AG10803 (cell line): ENCODE data around the gene PROC.
"Not testable (repeated sequence)": the region's sequence is repeated elsewhere in the genome, so short reads cannot be mapped to it uniquely, and the experiment has no call there.

Experiments
- DNase-seq: peaks from one replicate; pipeline ENCODE4 v3.0.0; 2010; ENCODE audit warnings: low read depth
- H3K4me3 ChIP-seq: 2 replicates; pipeline ENCODE4 v1.5.1; 2011; ENCODE audit warnings: mild to moderate bottlenecking, low read length, control low read depth
- TF ChIP-seq, protein P1 (sequence below): conservative IDR thresholded peaks from 2 replicates; pipeline ENCODE4 v1.5.1; 2011; ENCODE audit warnings: mild to moderate bottlenecking, low read length, control low read depth, inconsistent platforms

Gene PROC

DNA sequence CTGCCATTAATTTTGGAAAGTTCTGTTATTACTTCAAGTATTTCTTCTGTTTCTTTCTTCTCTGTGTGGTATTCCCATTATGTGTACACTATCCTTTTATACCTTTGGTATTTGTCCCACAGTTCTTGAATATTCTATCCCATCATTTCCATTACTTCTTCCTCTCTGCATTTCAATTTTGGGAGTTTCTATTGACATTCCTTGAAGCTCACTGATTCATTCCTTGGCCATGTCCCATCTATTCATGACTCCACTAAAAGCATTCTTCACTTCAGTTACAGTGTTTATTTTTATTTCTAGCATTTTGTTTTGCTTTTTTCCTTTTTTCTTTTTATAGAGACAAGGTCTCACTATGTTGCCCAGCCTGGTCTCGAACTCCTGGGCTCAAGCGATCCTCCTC, 30.3 kb downstream of the PROC start:
- H3K4me3 ChIP-seq = no peak overlapping the region
- TF ChIP-seq, protein P1, sequence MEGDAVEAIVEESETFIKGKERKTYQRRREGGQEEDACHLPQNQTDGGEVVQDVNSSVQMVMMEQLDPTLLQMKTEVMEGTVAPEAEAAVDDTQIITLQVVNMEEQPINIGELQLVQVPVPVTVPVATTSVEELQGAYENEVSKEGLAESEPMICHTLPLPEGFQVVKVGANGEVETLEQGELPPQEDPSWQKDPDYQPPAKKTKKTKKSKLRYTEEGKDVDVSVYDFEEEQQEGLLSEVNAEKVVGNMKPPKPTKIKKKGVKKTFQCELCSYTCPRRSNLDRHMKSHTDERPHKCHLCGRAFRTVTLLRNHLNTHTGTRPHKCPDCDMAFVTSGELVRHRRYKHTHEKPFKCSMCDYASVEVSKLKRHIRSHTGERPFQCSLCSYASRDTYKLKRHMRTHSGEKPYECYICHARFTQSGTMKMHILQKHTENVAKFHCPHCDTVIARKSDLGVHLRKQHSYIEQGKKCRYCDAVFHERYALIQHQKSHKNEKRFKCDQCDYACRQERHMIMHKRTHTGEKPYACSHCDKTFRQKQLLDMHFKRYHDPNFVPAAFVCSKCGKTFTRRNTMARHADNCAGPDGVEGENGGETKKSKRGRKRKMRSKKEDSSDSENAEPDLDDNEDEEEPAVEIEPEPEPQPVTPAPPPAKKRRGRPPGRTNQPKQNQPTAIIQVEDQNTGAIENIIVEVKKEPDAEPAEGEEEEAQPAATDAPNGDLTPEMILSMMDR = no peak
- peak; percentile 57 for DNase-seq

GRCh38 chr2:127449414-127449813, 31.2 kb downstream of the PROC start:
- TF ChIP-seq, protein P1 = no peak
- no peak overlapping the region for H3K4me3 ChIP-seq
- no peak for DNase-seq

- TF ChIP-seq, protein P1 = no peak
- H3K4me3 ChIP-seq = no peak overlapping the region
- no peak for DNase-seq
Measured at GRCh38 chr2:127449898-127450297, 31.7 kb downstream of the PROC start.

- TF ChIP-seq, protein P1 = no peak
- H3K4me3 ChIP-seq = no peak overlapping the region
- peak; percentile 53 for DNase-seq
Measured at GRCh38 chr2:127451981-127452380, 33.8 kb downstream of the PROC start.

- H3K4me3 ChIP-seq, DNase-seq: not testable (repeated sequence)
Measured at GRCh38 chr2:127452423-127452822, 34.2 kb downstream of the PROC start.

GRCh38 chr2:127453013-127453391, 34.8 kb downstream of the PROC start:
- DNase-seq = no peak
- TF ChIP-seq, protein P1 = no peak

GRCh38 chr2:127453392-127454171, 35.4 kb downstream of the PROC start:
- TF ChIP-seq, protein P1 = peak; percentile 14
- H3K4me3 ChIP-seq = no peak overlapping the region
- no peak for DNase-seq

More at GRCh38 chr2:127453013-127453391, 34.8 kb downstream of the PROC start:
- H3K4me3 ChIP-seq = no peak overlapping the region
